HG02840 (cell line): Measurements from ENCODE around the gene XIRP1.

Source experiments
- ATAC-seq: cut with Tn5 transposase; IDR thresholded peaks from one replicate; pipeline ENCODE4 v1.9.1; 2021; ENCODE audit warnings: mild to moderate bottlenecking, moderate library complexity, moderate number of reproducible peaks; ENCODE audit not compliant: unreplicated experiment, low FRiP score

XIRP1 gene

GRCh38 chr3:39146083-39146501 lies 46.3 kb downstream of the XIRP1 start:
- no peak for ATAC-seq

GRCh38 chr3:39144748-39145380 lies 47.5 kb downstream of the XIRP1 start:
- no peak for ATAC-seq

- no peak for ATAC-seq
These were observed 48.2 kb downstream of the XIRP1 start for GRCh38 chr3:39144095-39144747.

- ATAC-seq, result no peak
These were observed 49.1 kb downstream of the XIRP1 start for GRCh38 chr3:39143051-39143885.

- ATAC-seq, result no peak
These were observed 50.3 kb downstream of the XIRP1 start for GRCh38 chr3:39142067-39142466.

GRCh38 chr3:39141171-39141995 lies 51.0 kb downstream of the XIRP1 start:
- ATAC-seq, result no peak

GRCh38 chr3:39140341-39140971 lies 51.9 kb downstream of the XIRP1 start:
- ATAC-seq, result no peak

GRCh38 chr3:39139442-39139841 lies 53.0 kb downstream of the XIRP1 start:
- no peak for ATAC-seq

- no peak for ATAC-seq
These were observed 53.5 kb downstream of the XIRP1 start for GRCh38 chr3:39138804-39139415.

GRCh38 chr3:39137991-39138803 lies 54.2 kb downstream of the XIRP1 start:
- ATAC-seq, result no peak

- no peak for ATAC-seq
These were observed 54.9 kb downstream of the XIRP1 start for GRCh38 chr3:39137435-39137936.

- ATAC-seq, result no peak
These were observed 55.6 kb downstream of the XIRP1 start for GRCh38 chr3:39136533-39137434.

GRCh38 chr3:39135170-39135805 lies 57.1 kb downstream of the XIRP1 start:
- ATAC-seq, result no peak

- no peak for ATAC-seq
These were observed 58.1 kb downstream of the XIRP1 start for GRCh38 chr3:39134305-39134704.

- ATAC-seq, result no peak
These were observed 58.6 kb downstream of the XIRP1 start for GRCh38 chr3:39133822-39134221.
